Heart left ventricle (tissue), 13 donors: ENCODE measurements around the gene ABTB1.

ENCODE experiments used
- CTCF ChIP-seq, 12 donors: fragments of 200-600 bp; sonication (generic) in 4 of 12; IDR thresholded peaks; one replicate each; pipeline versions ENCODE4 v1.5.0 to v1.8.0; 2018 to 2022; ENCODE audit warnings: antibody characterized with exemption in 12 of 12, mild to moderate bottlenecking in 5 of 12
- POLR2A ChIP-seq, 2 donors: fragments of 450-650 bp; IDR thresholded peaks; one replicate each; pipeline ENCODE4 v1.6.1; 2017; ENCODE audit warnings: antibody characterized with exemption in 2 of 2, mild to moderate bottlenecking in 2 of 2, moderate library complexity in 2 of 2
- donor health status: ischemic (EF 13 %, LVEDD 7.1; RV severe dilation, severe dysfunction).
- donor health status: DM: no; HTN: yes; CAD: no.
- donor health status: DM: no; HTN: no; CAD: no.
- donor health status: ischemic (EF 25% LVEDD 6.9; RV normal size, moderate dysfunction).
- donor health status: ischemic (EF 25% LVEDD 5.7; RV mildly dilated, moderate dysfunction).
- donor health status: ischemic (EF 35%, LVEDD 5.7; RV mildly dilated, moderate dysfunction).
- donor health status: nonischemic (EF 11% LVEDD 7.7; RV severe dilation, severe dysfunction).
- donor health status: DM: yes; HTN: yes; CAD: no.
- donor health status: PGD.
- donor health status: ischemic (EF 29% LVEDD 5.4; RV normal size, mild dysfunction).
- donor health status: nonischemic (EF 23%, LVEDD 6.1; RV moderate dilation, normal function).

GRCh38 chr3:127707851-127708411 is 35.2 kb downstream of the ABTB1 start:
- no peak for TF ChIP-seq CTCF (IDR thresholded peaks at IDR 0.05)
- TF ChIP-seq POLR2A (IDR thresholded peaks at IDR 0.05) = no peak
